ENCODE measurements around the gene UVRAG. TPM values are rescaled to one million over a fixed set of nuclear protein-coding genes. Genes with fewer than 3 reads are reported as not detected.
A peak's percentile ranks its signal among the peaks of the same experiment; 100 is the strongest.

The UVRAG gene
- total and polyA plus RNA-seq, 2 experiments from 2014 or later: 21.6 to 34.0 TPM

GRCh38 chr11:76188873-76189272 is 373.9 kb downstream of the UVRAG start:
- no peak overlapping the region for H3K4me3 ChIP-seq
- no peak overlapping the region for H3K27ac ChIP-seq
- H3K27me3 ChIP-seq: no peaks in the 10 kb centered on the region
- no peak for TF ChIP-seq CTCF (IDR thresholded peaks at IDR 0.05; ENCODE audit: low read depth, low read length)
- DNase-seq (ENCODE audit: low read depth in 1 of 2, low spot score in 1 of 2): no peak
- H3K36me3 ChIP-seq: peaks cover 7% of the 10 kb centered on the region
- no peaks in the 10 kb centered on the region for H3K9me3 ChIP-seq (ENCODE audit: low read depth)
- peaks cover 23% of the 10 kb centered on the region for H3K4me1 ChIP-seq (ENCODE audit: low read depth)

- DNase-seq (ENCODE audit: low read depth in 1 of 2, low spot score in 1 of 2): no peak
- H3K4me3 ChIP-seq: no peak overlapping the region
- no peaks in the 10 kb centered on the region for H3K9me3 ChIP-seq (ENCODE audit: low read depth)
- no peak overlapping the region for H3K27ac ChIP-seq
- peaks cover 20% of the 10 kb centered on the region for H3K4me1 ChIP-seq (ENCODE audit: low read depth)
- H3K27me3 ChIP-seq: no peaks in the 10 kb centered on the region
- H3K36me3 ChIP-seq: peaks cover 14% of the 10 kb centered on the region
- TF ChIP-seq CTCF (IDR thresholded peaks at IDR 0.05; ENCODE audit: low read depth, low read length): no peak
These were observed 374.7 kb downstream of the UVRAG start for GRCh38 chr11:76189682-76190081.

GRCh38 chr11:76190376-76190775 is 375.4 kb downstream of the UVRAG start:
- Histone ChIP-seq H3K36me3 (peaks cover 16% of the 10 kb centered on the region), H3K4me1 (ENCODE audit: low read depth) (peaks cover 16% of the 10 kb centered on the region), H3K27ac (no peak overlapping the region), H3K9me3 (ENCODE audit: low read depth) (no peaks in the 10 kb centered on the region), H3K4me3 (no peak overlapping the region), H3K27me3 (no peaks in the 10 kb centered on the region)
- peak in 1 of 2 donors; percentile 90 for DNase-seq (ENCODE audit: low read depth in 1 of 2, low spot score in 1 of 2)
- no peak for TF ChIP-seq CTCF (IDR thresholded peaks at IDR 0.05; ENCODE audit: low read depth, low read length)

Other genes with a start within 250 kb of the UVRAG start
- gene MAP6, start 146.2 kb upstream of the UVRAG start, total RNA-seq: 2.9 and 3.8 TPM in 2 replicates
- 2.7 and 5.6 TPM in 2 replicates for gene MAP6, start 146.2 kb upstream of the UVRAG start, polyA plus RNA-seq
- 0.21 and 0.45 TPM in 2 replicates for gene MOGAT2, start 97.4 kb upstream of the UVRAG start, total RNA-seq
- not detected in 2 replicates for gene MOGAT2, start 97.4 kb upstream of the UVRAG start, polyA plus RNA-seq
- 36.4 and 44.9 TPM in 2 replicates for gene DGAT2, start 46.4 kb upstream of the UVRAG start, total RNA-seq
- gene DGAT2, start 46.4 kb upstream of the UVRAG start, polyA plus RNA-seq: 23.7 and 34.7 TPM in 2 replicates

All from cardiac muscle cell (in vitro differentiated cells and primary cell).